GM19351 (cell line): Measurements from ENCODE around the gene ANXA9.

Source experiments
- ATAC-seq: cut with Tn5 transposase; IDR thresholded peaks from one replicate; pipeline ENCODE4 v1.9.1; 2021; ENCODE audit warnings: mild to moderate bottlenecking, moderate library complexity; ENCODE audit not compliant: unreplicated experiment

The ANXA9 gene

DNA sequence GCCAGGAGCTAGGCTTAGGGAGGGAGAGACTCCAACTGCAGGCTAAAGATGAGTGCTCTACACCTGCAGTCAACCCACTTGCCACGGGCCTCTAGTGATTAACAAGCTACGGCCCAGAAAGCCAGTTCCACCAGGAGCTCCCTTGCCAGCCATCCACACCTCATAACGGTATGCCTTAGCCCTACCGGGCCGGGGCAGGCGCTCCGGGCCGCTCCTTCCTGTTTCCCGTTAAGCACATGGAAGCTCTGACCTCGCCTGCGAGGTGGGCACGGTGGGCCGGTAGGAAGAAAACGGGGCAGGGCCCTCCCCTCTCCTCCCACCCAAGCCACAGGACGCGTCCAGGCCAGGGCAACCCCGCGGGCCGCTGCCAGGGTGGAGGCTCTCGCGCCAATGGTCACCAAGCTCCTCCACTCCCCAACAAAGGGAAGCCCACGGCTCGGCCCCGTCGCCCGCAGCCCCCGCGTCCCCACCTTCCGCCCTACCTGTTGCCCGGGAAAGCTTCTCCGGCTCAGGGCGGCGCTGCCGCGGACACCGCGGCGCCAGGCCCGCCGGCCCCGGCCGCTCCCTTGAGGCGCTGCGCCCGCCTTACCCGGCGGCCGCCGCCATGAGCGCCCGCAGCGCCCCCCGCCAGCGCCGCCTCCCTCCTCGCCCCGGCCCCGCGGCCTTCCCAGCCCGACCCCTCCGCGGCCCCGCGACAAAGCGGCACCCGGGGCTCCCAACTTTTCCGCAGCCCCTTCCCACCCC, 8.1 kb upstream of the ANXA9 start:
- peak; percentile 33 for ATAC-seq

DNA sequence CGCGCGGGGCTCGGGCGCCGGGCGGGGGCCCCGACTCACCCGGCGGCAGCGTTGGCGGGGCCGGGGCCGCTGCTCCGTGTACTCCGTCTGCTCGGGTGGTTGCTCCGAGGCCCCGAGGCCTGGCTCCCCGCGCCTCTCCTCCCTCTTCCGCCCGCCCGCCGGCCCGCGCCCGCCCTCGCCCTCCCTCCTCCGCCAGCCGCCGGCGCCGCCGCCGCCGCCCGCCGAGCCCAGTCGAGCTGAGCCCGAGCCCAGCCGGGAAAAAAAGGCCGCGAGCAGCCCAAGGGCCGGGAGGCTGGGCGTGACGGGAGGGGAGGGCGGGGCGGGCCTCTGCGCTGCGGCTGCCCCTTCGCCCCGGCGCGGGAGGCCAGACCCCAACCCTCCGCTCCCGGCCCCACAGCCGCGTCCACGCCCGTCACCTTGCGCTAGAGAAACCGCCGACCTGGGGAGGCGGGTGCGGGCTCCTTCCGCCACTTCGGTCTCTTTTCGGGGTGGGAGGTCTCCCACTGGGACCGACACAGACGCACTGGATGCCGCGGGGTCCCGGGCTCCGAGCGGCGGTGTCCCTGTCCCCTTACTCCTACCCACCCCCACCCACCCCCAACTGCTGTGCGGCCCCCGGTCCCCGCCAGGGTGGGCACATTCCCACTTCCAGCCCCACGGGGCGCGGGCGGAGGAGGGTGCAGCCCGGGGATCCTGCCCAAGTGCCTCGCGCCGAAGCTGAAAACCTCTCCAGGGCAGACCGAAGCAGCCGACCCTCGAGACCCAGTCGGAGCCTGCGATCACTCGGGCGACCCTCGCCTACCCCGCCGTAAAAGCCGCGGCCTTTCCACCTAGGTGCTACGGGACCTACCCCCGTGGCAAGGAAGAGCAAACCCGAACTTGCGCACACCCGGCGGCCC, 7.3 kb upstream of the ANXA9 start, which contains the start of gene CERS2:
TSS of gene CERS2 (minus strand) at position 256 of the 899 bp plus-strand sequence. CDS start 5,745 bp downstream, outside the sequence.
- ATAC-seq = peak; percentile 42

DNA sequence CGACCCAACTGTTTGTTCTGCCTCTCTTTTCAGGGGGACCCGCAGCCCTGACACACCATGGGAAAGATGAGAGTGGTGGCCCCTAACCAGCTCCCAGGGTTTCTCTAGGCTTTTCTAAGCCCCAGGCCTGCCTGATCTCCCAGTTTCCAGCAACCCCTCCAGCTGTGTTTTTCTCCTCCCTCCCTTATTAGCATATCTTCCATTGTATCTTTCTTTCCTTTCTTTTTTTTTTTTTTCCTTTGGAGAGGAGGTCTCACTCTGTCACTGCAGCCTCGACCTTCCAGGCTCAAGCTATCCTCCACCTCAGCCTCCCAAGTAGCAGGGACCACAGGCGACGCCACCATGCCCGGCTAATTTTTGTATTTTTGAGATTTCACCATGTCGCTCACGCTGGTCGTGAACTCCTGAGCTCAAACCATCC, 5.7 kb upstream of the ANXA9 start:
- ATAC-seq = no peak

DNA sequence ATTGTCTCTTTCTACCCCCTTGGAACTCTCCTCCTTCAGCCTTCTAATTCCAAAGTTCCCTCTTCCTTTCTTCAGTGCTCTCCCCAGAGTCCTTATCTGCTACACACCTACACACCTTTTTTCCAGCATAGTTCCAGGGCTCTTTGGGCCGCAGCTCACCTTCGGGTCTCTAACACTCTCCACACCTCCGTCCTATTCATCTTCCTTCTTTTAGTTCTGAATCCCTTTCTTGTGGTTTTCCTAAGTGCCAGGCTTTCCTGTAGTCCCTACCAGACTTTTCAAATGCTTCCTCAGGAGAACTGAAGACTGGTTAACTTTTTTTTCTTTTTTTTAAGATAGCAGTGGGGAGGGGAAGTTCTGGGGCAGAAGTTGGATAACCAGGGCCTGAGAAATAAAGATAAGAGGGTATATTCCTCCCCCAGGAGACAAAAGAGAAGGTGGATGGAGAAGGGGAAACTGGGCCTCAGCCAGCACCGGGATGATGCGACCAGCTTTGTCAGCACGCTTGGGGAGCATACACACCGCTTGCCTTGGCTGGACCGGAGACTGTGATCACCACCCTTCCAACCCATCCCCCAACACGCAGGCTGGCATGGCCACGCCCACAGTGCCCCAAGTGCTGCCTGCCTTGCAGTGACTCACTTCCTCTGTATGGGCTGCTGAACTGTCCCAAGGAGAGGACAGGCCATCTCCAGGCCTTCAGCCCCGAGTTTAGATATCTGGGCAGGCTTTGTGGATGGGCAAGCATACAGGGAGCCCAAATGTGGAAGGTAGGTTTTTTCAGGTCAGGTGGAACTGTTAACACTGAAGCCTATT, 5.0 kb upstream of the ANXA9 start:
- no peak for ATAC-seq

DNA sequence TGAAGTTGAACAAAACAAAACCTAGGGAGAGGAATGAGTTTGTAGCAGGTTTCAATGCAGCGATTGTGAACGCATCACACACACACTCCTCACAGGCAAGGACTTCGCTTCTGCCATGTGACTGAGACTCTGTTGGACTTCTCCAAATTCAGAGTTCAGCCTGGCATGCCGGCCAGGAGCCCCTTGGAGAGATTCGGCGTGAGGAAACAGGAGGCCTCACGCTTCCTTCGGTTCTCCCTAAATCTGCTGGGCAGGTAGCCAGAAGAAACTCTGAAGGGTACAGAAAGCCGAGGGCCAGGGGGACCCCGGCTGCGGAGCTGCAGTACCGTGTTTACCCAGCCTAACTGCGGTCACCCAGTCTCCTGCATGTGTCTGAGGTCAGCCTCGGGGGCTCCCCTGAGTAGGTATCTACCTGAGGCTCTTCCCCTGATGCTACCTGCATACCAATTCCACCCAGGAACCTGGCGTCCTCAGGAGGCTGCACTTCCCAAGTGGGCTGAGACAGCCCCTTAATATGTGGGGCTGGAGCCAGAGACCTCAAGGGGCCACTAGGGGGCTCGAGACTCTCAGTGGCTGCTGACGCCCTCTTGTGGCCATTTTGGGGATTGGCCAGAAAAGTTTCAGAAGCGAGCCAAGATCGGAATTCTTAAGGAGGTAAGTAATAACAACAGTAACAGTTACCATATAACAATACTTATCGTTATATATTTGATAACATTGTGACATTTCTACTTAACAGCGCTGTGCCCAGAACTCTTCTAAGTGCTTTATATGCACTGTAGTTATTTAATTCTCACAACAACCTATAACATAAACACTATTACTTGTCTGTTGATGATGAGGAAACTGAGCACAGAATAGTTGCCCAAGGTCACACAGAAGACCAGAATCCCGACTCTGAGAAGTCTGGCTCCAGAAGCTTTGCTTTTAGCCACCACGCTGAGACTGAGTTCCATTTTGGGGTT, 2.7 kb upstream of the ANXA9 start:
- peak; percentile 53 for ATAC-seq

DNA sequence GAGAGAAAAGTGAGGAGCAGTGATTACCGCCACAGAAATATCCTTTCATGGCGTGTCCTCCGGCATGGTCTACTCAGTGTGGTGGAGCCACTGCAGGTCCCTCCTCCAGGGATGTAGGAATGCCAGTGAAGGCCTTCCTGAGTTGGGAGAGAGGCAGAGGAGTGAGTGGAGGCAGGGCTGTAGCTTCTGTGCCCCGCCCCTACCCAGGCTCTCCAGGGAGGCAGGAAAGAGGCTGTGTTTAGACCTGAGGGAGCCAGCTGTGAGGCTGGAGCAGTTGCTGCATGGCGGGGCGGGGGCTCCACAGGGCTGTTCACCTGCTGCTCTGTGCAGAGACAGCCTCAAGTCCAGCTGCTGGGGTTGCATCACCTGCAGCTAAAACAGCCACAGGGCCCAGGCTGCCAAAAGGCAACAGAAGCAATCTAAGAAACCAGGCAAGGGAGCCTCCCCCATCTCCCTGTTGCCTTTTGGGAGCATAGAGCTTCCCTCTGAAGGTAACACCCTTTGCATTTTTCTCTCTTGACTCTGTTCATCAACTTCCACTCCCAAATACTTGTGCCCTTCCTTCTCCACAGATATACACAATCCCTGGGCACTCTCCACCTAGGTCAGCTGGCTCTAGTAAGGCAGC, 801 bp upstream of the ANXA9 start:
- no peak for ATAC-seq

DNA sequence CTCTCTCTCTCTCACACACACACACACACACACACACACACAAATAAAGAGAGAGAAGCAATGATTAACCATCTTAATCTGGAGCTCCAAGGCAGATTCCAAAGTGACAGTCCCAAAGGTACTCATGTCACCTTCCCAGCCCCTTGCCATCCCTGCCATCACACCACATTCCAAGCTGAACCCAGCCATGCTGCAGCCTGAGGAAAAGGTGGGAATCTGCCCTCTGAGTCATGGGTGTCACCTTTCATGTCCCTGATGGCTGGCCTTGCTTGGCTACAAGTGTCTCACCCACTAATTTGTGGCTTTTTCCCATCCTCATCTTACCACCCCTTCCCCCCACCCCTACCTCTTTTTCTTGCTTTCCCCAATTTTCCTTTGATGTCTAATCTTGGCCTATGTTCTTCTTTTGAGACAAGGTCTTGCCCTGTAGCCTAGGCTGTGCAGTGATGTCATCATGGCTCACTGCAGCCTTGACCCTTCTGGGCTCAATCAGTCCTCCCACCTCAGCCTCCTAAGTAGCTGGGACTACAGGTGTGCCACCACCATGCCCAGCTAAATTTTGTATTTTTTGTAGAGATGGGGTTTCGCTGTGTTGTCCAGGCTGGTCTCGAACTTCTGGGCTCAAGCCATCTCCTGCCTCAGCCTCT, 3.2 kb downstream of the ANXA9 start:
- no peak for ATAC-seq

DNA sequence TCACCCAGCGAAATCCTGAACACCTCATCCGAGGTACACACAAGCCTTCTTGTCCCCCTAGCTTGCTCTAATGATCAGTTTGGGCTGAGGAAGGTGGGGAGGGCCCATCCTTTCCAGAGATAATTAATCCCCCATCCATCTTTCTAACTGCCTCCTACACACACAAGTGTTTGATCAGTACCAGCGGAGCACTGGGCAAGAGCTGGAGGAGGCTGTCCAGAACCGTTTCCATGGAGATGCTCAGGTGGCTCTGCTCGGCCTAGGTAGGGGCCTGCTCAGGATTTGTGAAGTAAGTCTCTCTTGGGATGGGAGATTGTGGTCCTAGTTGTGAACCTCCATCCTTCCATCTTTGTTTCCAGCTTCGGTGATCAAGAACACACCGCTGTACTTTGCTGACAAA, 5.8 kb downstream of the ANXA9 start:
- ATAC-seq = no peak

DNA sequence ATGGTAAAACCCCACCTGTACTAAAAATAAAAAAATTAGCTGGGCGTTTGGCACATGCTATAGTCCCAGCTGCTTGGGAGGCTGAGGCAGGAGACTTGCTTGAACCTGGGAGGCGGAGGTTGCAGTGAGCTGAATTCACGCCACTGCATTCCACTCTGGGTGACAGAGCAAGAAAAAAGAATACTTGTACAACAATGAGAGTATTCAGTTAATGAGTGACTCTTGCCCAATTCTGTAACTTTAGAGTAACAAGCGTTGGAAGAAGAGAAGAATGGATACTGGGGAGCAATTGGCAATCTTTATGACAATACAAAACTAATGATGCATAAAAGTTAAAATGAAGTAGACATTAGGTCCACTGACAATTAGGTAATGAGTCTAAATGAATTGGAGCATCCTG, 10.5 kb downstream of the ANXA9 start:
- ATAC-seq = no peak

DNA sequence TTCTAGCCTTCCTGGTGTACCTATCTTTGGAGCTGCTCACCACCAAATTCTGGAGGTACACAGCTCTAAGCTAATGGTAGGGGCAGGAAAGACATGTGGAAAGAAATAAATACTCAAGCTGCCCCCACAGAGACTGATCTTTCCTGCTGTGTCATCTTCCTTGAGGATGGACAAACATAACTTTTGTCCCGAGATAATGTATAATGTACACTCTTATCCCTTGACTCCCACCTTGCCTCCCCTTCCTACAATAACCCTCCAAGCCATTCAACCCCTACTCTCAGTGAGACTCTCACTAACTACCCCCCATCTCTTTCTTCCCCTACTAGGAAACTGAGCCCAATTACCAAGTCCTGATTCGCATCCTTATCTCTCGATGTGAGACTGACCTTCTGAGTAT, 12.2 kb downstream of the ANXA9 start:
- ATAC-seq = no peak

DNA sequence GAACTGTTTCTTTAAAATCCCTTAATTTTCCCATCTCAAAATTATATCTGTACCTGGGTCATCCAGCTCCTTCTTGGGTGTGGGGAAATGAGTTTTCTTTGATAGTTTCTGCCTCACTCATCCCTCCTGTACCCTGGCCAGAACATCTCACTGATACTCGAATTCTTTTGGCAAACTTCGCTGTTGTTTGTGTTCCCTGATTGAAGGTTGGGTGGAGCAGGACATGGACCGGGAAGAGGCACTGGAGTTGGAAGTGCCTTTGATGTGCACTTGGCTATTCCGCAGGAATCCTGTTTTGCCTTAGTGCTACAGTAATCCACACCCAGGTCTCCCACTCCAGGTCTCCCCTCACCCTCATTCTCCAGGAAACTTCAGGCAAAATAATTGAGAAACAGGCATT, 13.4 kb downstream of the ANXA9 start:
- ATAC-seq = no peak

DNA sequence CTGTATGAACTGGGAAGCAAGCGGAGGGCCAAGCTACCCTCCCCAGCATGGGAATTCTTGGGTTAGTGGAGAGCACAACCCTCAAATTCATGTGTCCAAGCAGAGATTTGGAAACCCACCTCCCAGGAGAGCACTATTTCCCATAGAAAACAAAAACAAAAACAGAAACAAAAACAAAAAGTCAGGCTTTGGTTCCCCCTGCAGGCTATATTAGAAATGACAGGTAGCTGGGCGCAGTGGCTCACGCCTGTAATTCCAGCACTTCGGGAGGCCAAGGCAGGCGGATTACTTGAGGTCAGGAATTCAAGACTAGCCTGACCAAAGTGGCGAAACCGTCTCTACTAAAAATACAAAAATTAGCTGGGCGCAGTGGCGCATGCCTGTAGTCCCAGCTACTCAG, 13.8 kb downstream of the ANXA9 start:
- no peak for ATAC-seq

DNA sequence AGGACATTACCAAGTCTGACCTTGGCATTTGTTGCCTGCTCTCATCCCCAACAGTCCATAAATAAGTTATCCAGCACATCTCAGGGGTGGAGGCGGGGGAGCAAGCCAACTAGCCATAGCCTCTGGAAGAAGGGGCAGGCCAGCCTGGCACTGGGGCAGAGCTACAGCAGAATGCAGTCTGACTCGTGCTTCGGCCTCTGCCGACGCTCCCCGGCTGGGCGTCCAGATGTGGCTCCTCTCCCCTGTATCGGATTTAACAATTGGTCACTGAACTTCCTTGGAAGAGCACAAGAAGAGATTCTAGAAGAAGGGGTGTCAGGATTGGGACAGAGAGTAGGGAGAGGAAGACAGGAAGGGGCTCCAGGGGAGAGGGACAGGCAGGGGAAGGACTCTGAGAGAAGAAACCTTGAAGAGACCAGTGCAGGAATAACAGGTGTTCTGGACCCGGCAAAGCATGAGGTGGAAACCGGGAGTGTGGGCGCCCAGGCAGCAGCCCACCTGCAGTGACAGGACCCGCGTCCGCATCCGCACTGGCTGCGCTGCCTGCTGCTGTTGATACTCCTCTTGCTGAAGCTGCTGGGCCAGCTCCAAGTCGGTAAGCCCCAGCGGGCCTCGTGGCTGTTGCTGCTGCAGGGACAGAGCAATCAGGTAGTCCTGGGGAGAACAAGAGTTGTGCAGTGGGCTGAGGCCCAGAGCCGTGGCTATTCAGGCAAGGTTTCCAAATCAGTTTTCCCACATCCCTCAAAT, 15.2 kb downstream of the ANXA9 start:
- no peak for ATAC-seq

DNA sequence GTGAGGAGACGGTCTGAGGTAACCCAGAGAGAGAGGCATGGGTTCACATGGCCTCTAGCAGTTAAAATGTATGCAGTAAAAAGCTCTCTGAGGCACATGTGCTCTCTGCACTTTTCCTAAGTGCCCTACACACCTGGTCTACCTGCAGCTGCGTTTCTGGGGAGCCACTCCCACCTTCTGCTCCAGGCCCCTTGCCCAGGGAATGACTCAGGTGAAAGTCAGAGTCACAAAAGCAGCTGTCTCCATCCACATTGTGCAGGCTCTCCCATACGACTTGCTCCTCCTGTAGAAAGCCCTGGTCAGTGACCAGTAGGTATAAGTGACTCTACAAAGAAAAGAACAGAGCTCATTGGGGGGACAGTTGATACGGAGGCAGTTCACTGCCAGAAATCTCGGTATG, 15.9 kb downstream of the ANXA9 start:
- ATAC-seq = no peak

DNA sequence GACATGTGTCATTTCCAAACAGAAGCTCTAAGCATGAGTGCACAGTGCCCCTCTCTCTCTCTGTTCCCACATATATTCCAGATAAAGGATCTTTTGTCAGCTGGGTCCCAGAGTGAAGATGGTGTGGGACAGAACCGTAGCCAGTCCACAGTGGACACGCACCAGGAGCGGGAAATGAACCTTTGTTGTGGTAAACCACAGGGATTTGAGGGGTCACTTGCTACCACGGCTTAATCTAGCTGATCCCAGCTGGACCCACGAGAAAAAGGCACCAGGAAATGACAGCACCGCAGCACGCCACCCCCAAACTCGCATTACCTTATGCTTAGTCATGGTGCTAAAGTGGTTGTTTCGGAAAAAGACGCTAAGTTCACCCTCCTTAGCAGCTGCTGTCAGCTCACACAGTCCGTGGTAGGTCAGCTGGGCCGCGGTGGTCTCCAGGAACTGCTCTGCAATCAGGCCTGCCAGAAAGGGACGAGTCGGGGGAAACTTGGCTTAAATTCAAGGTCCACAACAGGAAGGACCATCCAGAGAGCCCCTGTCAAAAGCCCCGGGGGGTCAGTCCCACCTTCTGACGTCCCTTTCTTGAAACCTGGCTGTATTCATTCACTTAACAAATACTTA, 17.1 kb downstream of the ANXA9 start:
- ATAC-seq = no peak

DNA sequence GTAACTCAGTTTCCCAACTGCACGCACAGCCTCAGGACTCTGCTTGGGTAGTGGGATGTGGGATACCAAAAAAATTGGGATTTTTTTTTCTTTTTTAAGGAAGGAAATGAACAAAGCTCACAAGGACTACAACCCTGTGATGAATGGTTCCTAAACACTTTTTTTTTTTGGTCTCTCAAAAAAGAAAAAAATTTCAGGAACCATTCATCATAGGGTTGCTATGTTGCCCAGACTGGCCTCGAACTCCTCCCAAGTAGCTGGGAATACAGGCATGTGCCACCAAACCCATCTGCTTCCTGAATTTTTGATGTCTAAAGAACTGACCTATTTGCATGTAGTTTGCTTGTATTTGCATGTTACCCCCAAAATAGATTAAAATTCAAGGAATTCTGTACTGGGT, 17.8 kb downstream of the ANXA9 start:
- ATAC-seq = no peak

DNA sequence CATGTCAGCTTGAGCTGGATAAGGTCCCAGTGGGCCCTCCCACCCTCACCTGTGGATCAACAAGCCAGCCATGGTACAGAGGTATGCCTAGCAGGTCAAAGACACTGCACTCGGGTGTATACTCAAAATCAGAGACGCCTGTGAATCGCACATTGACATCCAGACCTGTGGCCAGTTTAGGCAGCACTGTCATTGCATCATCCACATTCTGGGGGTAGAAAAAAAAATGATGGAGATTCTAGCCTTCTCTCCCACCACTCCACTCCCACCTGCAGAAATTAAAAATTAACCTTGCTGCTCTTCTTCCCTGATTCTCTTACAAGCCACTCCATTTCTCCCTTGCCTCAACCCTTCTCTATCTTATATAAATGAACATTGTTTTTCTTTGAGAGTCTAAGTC, 18.3 kb downstream of the ANXA9 start:
- ATAC-seq = no peak

DNA sequence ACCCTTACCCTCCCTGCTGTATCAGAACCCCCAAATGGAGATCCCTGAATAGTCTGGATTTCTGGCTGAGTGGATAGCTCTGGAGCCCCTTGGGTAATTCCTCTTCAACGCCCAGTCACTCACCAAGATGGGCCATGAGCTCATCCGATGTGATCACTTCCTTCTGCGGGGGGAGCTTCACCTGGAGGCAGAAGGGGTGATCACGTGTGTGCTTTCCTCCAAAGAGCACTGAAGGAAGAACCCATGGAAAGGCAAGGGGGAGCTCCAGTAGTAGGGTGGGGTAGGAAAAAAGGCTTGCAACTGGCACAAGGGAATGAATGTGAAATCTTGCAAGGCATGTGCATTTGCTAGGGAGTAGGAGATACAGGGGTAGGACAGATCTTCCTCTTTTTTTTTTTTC, 19.5 kb downstream of the ANXA9 start:
- ATAC-seq = no peak
